Cerebellar nuclear complex (tissue), 1 donor: Measurements from ENCODE around the gene NID1.
"Not testable (repeated sequence)": the region's sequence is repeated elsewhere in the genome, so short reads cannot be mapped to it uniquely, and the experiment has no call there.

Experiments
- DNase-seq, 2 experiments: peaks; one replicate each; lab custom pipeline; 2025; lab: John Stamatoyannopoulos, UW

Gene NID1

GRCh38 chr1:235933766-235934116, 131.1 kb downstream of the NID1 start:
- DNase-seq, result no peak

- DNase-seq, result no peak
Observed at GRCh38 chr1:235933017-235933765, 131.7 kb downstream of the NID1 start.

- DNase-seq, result no peak
Observed at GRCh38 chr1:235932090-235932510, 132.8 kb downstream of the NID1 start.

GRCh38 chr1:235931171-235931738, 133.6 kb downstream of the NID1 start:
- no peak for DNase-seq

GRCh38 chr1:235930543-235930942, 134.3 kb downstream of the NID1 start:
- DNase-seq, result no peak

- no peak for DNase-seq
Observed at GRCh38 chr1:235929216-235929615, 135.7 kb downstream of the NID1 start.

- DNase-seq, result no peak
Observed at GRCh38 chr1:235928197-235928596, 136.7 kb downstream of the NID1 start.

- not testable (repeated sequence) for DNase-seq
Observed at GRCh38 chr1:235927551-235927950, 137.3 kb downstream of the NID1 start.
